ENCODE results near the gene DOCK2. TPM values are rescaled to one million over a fixed set of nuclear protein-coding genes. Genes with fewer than 3 reads are reported as not detected.
A peak's percentile ranks its signal among the peaks of the same experiment; 100 is the strongest.

The DOCK2 gene
- total RNA-seq, 4 donors from 2014 or later: 2.3 to 11.2 (median 3.2) TPM

- 80% methylated on average over 1 of the region's 1 CpG for WGBS
These were observed 416.8 kb downstream of the DOCK2 start for GRCh38 chr5:170053896-170054295.

DNA sequence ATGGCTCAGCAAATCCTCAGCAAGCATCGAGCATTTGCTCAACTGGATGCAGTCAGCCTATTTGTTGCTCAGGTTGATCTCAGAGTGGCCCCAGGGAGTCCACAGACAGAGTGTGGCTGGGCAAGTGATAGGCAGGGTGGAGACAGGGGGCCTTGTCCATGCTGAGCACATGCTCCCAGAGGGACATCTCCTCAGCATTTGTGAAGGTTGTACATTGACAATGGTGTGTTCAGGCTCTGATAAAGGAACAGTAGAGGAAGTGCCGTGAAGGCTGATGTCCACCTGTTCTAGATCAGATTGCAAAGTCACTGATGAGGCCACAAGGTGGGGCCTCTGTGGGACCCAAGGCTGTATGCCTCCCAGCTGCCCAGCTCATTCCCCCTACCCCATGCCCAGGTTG, 418.5 kb downstream of the DOCK2 start:
- Histone ChIP-seq H3K9me3 (no peaks in the 10 kb centered on the region), H3K4me1 (no peaks in the 10 kb centered on the region), H3K36me3 (peaks cover 3% of the 10 kb centered on the region), H3K4me3 (no peak overlapping the region), H3K27ac (no peak overlapping the region), H3K27me3 (no peaks in the 10 kb centered on the region)
- no peak for TF ChIP-seq POLR2A (IDR thresholded peaks at IDR 0.05)
- no peak for TF ChIP-seq EP300 (IDR thresholded peaks at IDR 0.05)
- no peak for TF ChIP-seq POLR2AphosphoS5 (IDR thresholded peaks at IDR 0.05)
- no peak for TF ChIP-seq CTCF (IDR thresholded peaks at IDR 0.05)
- peak in 1 of 2 donors; percentile 28 for DNase-seq (ENCODE audit: low spot score in 2 of 2)
- WGBS: 100% methylated on average over 1 of the region's 2 CpGs

More at GRCh38 chr5:170053896-170054295, 416.8 kb downstream of the DOCK2 start:
- H3K4me1 ChIP-seq: no peaks in the 10 kb centered on the region
- TF ChIP-seq CTCF (IDR thresholded peaks at IDR 0.05): no peak
- no peak for TF ChIP-seq EP300 (IDR thresholded peaks at IDR 0.05)
- TF ChIP-seq POLR2A (IDR thresholded peaks at IDR 0.05): no peak
- no peak for TF ChIP-seq POLR2AphosphoS5 (IDR thresholded peaks at IDR 0.05)
- peaks cover 6% of the 10 kb centered on the region for H3K36me3 ChIP-seq
- no peak overlapping the region for H3K4me3 ChIP-seq
- H3K27ac ChIP-seq: no peak overlapping the region
- H3K9me3 ChIP-seq: no peaks in the 10 kb centered on the region
- H3K27me3 ChIP-seq: no peaks in the 10 kb centered on the region
- no peak for DNase-seq (ENCODE audit: low spot score in 2 of 2)

DNA sequence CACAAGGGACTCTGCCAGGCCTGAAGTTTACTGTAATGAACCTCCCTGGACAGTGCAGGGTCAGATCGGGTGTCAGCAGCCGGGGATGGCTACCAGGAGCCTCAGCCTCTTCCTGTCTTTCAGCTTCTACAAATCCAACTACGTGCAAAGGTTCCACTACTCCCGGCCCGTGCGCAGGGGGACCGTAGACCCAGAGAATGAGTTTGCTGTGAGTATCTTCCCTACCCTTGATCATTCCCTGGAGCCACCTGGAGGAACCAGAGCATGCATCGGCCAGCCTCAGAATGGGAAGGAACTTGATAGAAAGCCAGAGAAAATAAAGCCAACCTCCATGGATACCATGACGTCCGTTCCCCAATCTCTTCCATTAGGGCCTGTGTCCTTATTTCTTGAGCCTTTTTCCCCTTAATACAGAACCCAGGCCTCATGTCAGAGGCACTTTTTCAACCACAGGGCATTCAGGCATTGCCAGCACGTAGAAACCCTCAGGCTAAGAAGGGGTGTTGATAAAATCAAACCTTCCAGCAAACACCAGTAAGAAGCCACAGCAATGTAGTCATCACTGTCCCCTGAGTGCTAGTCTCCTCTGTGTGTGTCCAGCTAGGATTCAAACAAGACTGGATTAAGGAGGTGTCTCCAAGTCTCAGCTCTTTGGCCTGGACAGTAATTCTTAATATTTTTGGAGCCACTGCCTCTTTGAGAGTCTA, 419.6 kb downstream of the DOCK2 start:
- Histone ChIP-seq H3K9me3 (no peaks in the 10 kb centered on the region), H3K4me1 (no peaks in the 10 kb centered on the region), H3K27ac (no peak overlapping the region), H3K4me3 (no peak overlapping the region), H3K36me3 (peaks cover 3% of the 10 kb centered on the region), H3K27me3 (no peaks in the 10 kb centered on the region)
- DNase-seq (ENCODE audit: low spot score in 2 of 2): peak in 1 of 2 donors; percentile 56
- TF ChIP-seq POLR2A (IDR thresholded peaks at IDR 0.05) (no peak), POLR2AphosphoS5 (IDR thresholded peaks at IDR 0.05) (no peak), EP300 (IDR thresholded peaks at IDR 0.05) (no peak), CTCF (IDR thresholded peaks at IDR 0.05) (no peak)
- WGBS: 89% methylated on average over 8 of the region's 11 CpGs

DNA sequence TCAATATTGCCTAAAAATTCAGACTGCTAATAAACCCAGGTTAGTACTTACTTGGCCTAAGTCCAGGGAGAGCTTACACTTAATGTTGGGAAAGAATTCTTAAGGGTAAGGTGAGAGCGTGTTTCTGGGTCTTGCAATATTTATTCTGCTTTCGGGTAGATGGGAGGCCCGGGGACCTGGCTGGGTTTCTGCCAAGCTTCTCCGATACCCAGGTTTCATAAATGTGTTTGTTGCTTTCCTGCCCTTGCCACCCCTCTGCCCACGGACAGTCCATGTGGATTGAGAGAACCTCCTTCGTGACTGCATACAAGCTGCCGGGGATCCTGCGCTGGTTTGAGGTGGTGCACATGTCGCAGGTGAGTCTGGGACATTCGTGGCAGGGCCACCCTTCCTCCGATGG, 420.2 kb downstream of the DOCK2 start:
- Histone ChIP-seq H3K4me1 (no peaks in the 10 kb centered on the region), H3K36me3 (peaks cover 3% of the 10 kb centered on the region), H3K9me3 (no peaks in the 10 kb centered on the region), H3K27ac (no peak overlapping the region), H3K27me3 (no peaks in the 10 kb centered on the region), H3K4me3 (no peak overlapping the region)
- peak in 1 of 2 donors; percentile 52 for DNase-seq (ENCODE audit: low spot score in 2 of 2)
- WGBS: 79% methylated on average over 11 of the region's 11 CpGs
- TF ChIP-seq POLR2AphosphoS5 (IDR thresholded peaks at IDR 0.05) (no peak), CTCF (IDR thresholded peaks at IDR 0.05) (no peak), POLR2A (IDR thresholded peaks at IDR 0.05) (no peak), EP300 (IDR thresholded peaks at IDR 0.05) (no peak)

GRCh38 chr5:170059221-170059620, 422.1 kb downstream of the DOCK2 start:
- DNase-seq (ENCODE audit: low spot score in 2 of 2): peak in 1 of 2 donors; percentile 8
- H3K27ac ChIP-seq: no peak overlapping the region
- no peak overlapping the region for H3K4me3 ChIP-seq
- H3K9me3 ChIP-seq: no peaks in the 10 kb centered on the region
- no peaks in the 10 kb centered on the region for H3K4me1 ChIP-seq
- 53% methylated on average over 1 of the region's 1 CpG for WGBS
- TF ChIP-seq POLR2A (IDR thresholded peaks at IDR 0.05): no peak
- no peak for TF ChIP-seq EP300 (IDR thresholded peaks at IDR 0.05)
- TF ChIP-seq CTCF (IDR thresholded peaks at IDR 0.05): no peak
- no peak for TF ChIP-seq POLR2AphosphoS5 (IDR thresholded peaks at IDR 0.05)
- peaks cover 3% of the 10 kb centered on the region for H3K36me3 ChIP-seq
- no peaks in the 10 kb centered on the region for H3K27me3 ChIP-seq
